GM19023 (cell line): ENCODE results near the gene TP53AIP1.

Source experiments
- ATAC-seq: cut with Tn5 transposase; IDR thresholded peaks from one replicate; pipeline ENCODE4 v1.9.1; 2021; ENCODE audit warnings: mild to moderate bottlenecking, moderate library complexity; ENCODE audit not compliant: unreplicated experiment

The TP53AIP1 gene, protein sequence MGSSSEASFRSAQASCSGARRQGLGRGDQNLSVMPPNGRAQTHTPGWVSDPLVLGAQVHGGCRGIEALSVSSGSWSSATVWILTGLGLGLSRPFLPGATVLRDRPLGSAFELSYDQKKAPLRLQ

DNA sequence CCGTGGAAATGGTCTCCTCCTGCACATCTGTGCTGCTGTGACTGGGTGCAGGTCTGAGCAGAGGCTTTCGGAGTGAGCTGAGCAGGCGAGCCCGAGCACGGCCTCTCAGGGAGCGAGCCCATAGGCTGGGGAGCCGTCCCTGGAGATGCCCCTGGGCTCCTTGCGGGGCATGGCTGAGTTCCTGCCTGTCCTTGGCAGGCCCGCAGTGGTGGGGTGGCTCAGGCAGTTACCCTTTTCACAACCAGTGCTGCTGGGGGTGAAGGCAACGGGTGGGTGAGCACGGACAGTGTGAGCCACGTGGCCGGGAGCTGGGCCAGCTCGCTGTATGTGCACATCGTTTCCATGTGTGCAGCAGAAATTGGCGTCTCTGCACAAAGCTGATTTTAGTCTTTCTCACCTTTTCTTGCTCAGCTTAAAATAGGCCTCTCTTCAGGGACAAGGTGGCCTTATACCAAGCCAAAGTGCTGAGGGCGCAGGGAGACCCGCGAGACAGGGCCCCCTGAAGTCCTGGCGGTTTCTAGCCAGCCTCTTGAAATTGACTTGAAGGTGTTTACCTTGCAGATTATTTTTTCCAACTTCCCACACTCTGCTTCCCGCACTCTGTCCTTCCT, at the start of gene TP53AIP1:
Gene TP53AIP1, minus strand, starts transcription at position 55 of the 611 bp plus-strand sequence. CDS start 5,053 bp downstream, outside the sequence.
- no peak for ATAC-seq

DNA sequence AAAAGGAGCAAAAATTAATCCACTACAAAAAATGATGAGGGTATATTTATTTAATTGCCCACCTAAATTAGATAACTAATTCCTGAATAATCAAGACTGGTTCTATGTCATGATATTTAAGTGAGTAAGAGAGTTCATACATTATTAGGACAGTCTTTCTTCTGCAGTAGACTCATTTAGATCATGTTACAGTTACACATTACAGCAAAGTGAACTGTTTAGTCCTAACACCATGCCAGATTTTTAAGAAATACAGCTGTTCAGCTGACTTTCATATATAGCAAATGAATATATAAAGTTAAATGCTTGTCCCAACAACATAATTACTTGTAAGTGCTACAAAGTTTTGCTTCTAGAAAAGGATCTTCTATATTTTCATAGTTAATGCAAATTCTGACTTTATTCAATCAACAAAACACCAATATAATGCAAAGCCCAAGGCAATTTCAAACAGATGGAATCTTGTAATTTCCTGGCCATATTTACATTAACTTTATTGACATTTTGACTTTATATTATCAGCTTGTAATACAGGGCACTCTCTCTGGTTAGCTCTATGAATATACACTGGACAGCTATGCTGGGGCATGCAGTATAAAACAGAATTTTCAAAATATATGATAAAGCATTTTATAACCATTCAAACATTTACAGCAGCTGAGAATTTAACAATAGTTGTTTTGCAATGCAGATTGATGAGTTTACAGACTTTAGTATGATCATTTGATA, 45.7 kb upstream of the TP53AIP1 start:
- no peak for ATAC-seq

DNA sequence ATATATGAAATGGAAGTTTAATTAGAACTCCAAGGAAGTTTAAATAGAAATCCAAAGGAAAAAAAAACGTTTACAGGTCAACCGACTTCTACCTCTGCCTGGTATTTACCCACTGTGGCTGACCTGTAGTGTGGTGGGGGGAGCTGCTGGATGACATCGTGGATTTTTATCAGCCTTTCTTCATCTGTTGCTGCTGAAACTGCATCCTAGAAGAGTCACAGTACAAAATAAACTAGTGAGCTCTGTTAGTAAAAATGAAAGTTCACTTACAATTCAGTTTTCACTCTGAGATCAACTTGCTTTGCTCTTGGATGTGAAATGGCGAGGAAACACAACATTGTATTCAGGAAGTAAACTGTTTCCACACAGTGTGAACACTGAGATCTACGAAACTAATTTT, 43.2 kb upstream of the TP53AIP1 start:
- no peak for ATAC-seq

DNA sequence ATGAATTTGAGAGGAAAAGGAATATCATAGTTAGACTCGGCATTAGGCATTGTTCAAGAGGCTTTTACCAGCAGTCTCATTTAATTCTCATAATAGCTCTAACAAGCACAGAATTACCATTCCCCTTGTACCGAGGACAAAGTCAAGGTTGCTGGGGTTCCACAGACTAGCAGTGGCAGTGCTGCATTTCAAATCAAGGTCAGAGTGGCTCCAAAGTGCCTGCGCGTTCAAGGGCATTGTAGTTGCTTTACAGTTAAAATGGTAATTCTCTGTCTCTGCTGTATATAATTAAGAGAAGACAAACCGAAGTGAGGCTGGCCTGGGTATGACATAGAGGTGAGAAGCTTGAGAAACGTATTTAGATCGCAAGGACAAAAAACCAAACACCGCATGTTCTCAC, 40.4 kb upstream of the TP53AIP1 start:
- ATAC-seq: no peak

DNA sequence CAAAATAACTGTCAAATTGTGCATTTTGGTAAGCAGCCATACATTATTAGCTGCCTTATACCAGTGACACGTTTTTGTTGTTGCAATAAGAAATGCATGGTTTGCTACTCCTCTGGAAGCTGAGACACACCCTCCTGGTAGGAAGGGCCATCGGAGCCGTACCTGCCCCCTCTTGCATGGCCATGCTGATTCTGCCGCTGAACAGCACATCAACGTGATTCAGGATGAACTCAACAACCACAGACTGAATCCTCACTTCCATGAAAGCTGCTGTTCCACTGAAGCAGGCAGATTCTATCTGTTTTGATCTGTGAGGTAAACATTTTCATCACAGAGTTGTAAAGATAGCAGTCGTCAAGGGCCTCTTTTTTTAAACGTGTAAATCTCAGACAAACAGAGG, 38.6 kb upstream of the TP53AIP1 start:
- no peak for ATAC-seq

DNA sequence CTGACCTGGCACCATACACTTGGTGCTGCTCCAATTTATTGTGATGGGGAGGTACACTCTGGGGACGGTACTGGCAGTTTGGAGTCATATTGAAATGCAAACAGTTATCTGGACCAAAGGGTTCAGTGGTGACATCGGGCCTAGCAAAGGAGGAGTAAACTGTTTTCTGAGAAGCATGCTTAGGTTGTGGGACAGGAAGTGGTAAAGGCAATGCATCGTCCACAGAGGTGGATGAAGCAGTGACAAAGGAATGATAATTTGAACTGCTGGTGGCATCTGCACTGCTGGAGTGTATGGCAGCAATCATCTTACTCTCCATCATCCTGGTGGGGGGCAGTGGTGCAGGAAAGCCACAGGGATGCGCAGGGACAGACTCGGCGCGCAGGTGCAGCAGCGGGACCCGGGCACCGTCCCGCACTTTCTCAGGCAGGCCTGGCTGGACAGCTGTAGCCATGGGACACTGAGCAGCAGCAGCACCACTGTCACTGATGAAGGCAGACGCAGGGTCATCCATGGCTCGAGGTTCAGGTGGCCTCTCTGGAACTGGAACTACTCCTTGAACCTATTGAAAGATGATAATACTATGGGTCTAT, 28.0 kb upstream of the TP53AIP1 start:
- no peak for ATAC-seq

DNA sequence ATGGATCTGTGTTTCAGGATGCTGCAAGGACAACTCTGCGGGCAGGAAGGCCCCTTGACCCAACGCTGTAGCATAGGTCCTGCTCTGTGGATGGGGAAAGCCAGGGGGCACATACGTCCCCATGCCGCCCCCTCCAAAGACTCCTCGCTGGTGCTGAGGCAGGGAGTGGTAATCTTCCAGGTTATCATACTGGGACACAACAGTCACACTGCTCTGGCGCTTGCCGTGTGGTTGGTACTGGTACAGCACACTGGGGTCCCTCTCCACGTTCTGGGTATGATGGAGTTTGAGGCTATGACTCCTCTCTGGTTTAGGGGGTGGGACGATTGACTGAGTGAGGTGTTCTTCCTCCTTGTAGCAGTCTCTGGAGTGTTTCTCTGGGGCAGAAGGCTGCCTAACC, 26.2 kb upstream of the TP53AIP1 start:
- no peak for ATAC-seq

DNA sequence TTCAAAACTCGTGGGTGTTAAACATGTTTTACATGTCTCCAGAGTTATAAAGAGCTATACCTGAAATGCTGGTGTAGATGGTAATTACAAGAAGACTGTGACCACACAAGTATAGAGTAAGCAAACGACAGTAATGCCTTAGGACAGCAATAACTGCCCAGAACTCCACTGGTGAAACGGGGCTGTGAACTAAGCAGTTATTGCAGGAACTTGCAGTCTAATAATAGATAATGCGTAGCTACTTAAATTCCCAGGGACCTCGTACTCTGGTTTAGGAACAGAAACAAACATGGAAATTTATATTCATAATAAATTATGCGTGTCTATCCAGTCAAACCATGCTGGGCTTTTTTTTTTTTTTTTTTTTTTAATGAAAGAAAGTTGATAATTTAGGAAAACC, 24.9 kb upstream of the TP53AIP1 start:
- no peak for ATAC-seq

DNA sequence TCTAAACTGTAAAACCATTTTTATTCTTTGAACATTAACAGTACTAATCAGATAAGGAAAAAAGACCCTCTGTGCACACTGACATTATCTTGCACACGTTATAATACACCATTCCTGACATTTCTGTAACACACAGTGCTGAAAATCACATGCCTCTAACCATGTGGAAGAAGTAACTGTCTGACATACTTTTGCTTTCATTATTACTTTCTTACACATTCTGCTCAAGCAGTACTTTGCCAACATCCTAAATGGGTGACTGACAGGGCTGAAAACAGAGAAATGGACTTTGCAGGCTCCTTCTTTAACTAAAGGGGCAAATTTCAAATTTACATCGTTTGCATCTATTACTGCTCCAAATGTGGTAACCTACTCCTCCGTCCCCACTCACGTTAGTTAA, 22.8 kb upstream of the TP53AIP1 start:
- ATAC-seq: peak; percentile 95

DNA sequence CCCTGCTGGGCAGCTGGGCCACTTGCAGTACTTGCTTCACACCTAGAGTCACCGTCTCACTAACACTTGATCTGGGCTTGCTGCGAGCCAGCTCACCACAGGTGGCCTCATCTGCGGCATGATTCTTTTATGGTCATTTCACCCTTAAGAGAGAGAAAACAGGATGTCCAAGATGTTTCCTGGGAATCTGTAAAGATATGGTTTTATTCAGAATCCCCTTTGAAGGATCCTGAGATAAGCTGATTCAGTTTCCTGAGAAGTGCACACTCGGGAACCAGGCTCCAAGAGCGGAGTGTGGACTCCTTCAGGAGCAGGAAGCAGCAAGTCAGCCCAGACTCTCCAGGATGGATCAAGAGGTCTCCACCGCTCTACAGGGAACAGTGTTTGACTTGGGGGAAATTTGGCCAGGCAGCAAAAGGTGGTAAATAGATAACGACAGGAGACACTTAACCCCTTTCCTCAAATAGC, 21.8 kb upstream of the TP53AIP1 start:
- no peak for ATAC-seq

DNA sequence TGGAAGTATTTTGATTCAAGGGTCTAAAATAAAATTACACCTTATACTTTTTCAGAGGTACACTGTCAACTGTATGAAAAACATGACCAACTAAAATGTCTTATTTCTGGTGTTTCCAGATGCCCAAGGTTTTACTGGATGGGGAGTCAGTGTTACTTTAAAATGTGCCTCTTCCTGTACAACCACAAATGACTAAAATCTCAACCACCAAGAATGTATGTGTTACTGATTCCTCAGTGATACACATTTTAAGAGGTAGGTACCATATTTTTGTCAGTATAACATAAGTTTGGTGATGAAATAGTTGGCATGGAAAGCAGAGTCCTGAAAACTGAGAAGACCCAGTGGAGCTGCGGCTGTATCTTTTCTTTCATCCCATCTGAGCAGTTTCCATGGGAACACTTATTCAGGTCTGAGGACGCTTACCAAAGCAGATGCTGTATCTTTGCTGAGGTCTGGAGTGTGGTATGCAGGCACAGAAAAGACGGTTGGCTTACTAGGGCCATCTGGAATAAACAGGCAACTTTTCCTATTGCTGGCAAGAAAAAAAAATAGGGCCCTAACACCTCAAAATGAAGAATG, 21.2 kb upstream of the TP53AIP1 start:
- ATAC-seq: no peak

DNA sequence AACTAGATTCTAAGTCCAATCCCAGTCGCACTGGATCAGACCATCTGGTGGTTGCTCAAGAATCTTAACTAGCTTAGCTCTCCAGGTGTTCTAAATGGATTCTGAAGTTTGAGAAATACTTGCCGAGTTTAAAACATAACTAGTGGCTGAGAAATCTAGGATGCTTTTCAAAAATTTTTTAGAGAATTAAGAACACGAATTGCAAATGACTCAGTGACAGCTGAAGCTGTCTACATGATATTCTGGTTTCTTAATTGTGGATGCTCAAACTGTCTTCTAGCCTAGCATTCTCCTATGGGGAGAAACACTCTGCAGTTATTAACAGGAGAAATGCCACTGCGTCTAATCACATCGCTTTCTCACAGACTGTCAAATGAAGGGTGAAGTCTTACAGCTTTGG, 20.2 kb upstream of the TP53AIP1 start:
- ATAC-seq: no peak

DNA sequence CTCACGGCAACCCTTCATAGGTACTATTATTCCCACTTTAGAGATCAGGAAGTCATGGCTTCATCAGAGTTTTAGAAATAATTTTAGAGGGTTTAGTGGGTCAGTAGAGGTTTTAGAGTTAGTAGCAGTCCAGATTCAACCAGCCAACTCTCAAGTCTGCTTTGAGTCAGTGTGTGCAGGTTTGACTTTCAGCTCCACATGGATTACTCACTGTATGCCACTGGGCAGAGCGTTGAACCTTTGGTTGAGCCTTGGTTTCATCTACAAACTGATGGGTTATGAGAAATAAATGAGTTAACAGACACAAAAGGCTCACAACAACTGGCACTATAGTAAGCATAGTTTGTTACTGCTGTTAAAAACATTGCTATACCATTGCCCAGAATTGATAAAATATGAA, 19.0 kb upstream of the TP53AIP1 start:
- ATAC-seq: no peak

DNA sequence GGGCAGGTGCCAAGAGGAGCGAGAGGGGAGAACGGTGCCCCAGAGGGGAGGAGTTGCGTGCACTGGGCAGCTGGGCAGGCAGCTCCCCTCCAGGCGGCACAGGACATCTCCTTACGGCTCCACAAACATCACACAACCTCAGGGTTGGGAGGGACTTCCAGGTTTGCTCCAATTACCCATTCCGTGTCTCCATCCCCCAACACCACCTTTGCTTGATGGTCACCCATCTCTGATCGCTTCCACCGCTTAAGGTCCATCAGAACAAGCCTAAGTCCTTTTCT, 14.5 kb upstream of the TP53AIP1 start:
- no peak for ATAC-seq

DNA sequence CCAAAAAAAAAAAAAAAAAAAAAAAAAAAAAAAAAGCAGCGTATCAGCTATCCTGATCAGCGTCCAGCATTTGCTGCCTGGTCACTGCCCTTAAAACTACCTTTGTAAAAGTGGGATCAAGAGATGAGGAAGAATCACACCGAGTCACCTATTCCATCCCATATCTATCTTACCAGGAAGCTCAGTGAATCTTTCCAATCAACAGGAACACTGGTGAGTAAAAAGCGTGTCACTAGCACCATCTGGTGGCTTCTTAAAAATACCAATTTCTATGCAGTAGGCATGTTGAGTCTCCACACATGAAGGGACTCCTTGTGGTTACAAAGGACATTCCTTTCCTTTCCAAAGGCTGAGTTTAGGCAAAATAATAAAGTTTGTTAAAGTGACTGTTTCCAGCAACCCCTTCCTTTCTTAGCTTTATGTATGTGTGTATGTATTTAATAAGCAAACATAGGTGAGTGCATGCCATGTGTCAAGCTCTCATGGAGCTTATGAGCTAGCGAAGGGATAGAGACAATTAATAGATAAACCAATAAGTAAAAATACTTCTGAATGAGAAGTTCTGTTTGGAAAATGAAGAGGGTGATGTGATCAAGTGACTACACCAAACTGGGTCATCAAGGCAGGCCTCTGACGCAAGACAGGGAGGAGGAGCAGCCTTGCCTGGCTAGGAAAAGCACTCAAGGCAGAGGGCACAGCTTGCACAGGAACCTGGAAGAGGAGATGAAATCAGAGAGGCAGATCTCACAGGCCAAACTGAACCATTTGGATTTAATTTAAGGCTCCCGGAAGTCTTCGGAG, 13.9 kb upstream of the TP53AIP1 start:
- ATAC-seq: no peak

DNA sequence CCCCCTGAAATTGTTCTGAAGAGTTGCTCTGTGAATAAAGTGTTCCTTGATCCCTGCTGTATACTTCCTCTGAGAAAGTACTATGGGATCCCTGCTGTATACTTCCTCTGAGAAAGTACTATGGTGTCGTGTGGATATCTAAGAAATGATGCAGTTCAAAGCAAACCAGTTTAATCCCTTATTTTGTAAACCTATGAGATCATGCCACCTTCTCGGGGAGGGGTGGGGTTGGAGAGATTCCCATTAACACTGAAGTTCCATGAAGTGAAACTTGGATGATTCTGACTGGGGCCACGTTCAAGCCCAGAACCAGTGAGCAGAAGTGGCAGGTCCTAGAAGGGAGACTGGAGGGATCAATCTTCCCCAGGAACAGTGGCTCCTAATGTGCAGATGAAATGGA, 13.0 kb upstream of the TP53AIP1 start:
- no peak for ATAC-seq

DNA sequence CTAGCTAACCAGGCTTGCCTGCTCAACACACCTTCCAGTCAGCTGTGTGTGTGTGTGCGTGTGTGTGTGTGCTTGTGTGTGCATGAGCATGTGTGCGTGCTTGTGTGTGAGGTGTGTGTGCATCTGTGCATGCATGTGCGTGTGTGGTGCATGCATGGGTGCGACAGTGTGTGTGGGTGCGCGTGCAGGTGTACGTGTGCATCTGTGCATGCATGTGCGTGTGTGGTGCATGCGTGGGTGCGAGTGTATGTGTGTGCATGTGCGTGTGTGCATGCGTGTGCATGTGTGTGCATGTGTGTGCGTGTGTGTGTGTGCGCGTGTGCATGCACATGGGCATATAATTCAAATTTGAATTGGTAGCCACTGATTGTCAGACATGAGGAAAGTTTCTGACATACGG, 10.5 kb upstream of the TP53AIP1 start:
- ATAC-seq: no peak

DNA sequence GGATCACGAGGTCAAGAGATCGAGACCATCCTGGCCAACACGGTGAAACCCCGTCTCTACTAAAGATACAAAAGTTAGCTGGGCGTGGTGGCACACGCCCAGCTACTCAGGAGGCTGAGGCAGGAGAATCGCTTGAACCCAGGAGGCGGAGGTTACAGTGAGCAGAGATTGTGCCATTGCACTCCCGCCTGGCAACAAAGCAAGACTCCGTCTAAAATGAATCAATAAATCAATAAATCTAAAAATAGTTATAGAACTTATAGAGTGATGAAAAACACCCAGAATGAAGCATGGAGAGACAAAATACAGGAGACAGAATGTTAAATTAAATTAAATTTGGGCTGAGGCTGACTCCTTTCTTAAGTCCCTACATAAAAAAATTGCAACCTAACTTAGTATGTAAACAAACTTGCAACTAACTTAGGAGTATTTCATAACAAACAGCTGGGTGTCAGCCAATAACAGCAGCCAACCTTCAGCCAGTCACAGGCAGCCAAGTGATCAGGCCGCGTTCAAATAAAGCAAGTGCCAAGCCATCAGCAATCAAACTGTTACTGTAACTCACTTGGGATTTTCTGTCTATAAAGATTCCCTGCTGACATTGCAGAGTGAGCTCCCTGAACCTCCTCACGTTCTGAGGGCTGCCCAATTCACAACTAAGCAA, 7.3 kb upstream of the TP53AIP1 start:
- ATAC-seq: no peak

DNA sequence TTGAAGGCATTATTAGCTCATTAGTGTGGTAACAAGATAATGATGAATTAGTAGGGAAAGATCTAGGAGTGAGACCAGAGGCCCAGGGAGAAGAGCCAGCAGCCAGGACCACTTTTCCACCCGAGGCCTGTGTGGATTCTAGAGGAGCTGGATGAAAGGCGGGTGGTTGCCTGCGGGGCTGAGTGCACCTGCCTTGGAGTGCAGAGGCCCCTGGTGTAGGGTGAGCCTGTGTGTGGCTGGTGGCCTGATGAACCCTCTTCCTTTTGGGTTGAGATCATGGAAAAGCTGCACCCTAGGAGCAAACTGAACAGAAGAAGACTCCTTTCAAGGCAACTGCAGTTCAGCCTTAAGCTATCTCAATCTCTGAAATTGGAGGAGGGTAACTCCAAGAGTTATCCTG, 5.9 kb upstream of the TP53AIP1 start:
- no peak for ATAC-seq

DNA sequence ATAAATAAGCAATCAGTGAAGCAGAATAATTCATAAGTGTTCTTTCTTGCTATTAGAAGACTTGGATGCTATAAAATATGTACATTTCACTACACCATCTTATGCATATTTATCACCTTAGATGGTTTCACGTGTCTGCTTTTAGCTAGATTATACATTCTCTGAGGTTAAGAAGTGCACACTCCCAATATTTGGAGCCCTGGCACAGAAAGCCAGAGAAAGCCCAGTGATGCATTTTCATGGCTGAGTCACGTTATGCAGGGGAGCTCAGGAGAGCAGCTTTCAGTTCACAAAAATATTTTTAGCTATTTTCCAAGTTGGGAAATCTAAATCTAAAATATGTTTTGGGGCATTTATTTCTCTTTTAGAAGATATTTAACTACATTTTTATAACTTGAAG, 5.1 kb upstream of the TP53AIP1 start:
- no peak for ATAC-seq

DNA sequence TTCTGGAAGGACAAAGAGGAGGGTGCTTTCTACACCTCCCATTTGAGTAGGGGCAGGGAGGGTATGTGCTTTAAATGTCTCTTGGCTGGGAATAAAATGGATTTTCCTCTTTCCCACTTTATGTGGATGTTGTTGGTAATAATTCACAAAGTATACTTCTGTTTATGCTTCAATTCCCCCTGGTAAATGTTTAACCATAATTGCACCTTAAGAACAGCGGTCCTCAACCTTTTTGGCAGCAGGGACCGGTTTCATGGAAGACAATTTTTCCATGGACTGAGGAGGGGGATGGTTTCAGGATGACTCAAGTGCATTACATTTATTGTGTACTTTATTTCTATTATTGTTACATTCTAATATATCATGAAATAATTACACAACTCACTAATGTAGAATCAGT, 4.0 kb upstream of the TP53AIP1 start:
- ATAC-seq: no peak
